GM21825 (cell line): ENCODE results near the gene RIC8A.
"Not testable (repeated sequence)": the region's sequence is repeated elsewhere in the genome, so short reads cannot be mapped to it uniquely, and the experiment has no call there.

ENCODE experiments used
- ATAC-seq: cut with Tn5 transposase; IDR thresholded peaks from one replicate; pipeline ENCODE4 v1.9.1; 2021; ENCODE audit warnings: mild to moderate bottlenecking, moderate library complexity; ENCODE audit not compliant: unreplicated experiment

The RIC8A gene

DNA sequence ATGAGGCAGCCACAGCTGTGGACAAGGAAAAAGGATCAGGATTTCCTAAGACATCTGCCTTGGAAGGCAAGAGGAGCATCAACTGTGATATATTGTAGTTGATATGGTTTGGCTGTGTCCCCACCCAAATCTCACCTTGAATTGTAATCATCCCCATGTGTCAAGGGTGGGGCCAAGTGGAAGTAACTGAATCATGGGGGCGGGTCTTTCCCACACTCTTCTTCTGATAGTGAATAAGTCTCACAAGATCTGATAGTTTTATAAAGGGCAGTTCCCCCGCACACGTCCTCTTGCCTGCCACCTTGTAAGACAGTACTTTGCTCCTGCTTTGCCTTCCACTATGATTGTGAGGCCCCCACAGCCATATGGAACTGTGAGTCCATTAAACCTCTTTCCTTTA is 10.2 kb downstream of the RIC8A start:
- ATAC-seq, result no peak

DNA sequence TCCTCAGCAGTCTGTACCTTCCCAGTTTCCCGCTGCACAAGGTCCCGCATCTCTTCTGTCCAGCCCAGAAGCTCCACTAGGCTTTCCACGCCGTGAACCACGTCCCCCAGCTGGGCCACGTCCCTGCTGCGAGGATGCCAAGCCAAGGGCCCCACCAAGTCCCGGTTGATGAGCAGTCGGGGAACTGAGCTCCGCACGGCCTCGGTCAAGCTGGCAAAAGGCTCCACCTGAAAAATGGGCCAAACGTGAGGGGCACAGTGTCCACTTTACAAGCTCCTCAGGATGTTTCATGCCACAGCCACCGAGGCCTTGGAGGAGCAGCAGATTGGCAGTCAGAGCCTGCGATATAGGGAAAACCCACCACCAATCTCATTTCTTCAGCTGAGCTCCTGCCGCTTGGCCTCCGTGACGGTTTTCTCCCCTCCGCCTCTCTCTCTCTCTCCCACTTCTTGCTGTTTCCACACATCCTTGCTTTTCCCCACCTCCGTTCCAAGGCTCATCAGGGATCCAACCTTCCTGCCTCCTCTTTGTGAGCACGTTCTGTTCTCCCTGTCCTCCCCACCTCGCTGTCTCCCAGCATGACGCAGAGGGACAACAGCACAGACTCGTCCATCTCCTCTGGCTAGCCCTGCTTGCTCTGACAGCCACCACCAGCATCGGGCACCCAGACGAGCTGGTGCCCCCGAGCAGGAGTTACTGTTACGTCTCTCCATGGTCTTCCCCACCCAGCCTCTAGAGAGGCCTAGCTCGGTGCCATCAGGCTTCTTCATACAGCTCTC is 11.5 kb downstream of the RIC8A start:
- ATAC-seq, result no peak

DNA sequence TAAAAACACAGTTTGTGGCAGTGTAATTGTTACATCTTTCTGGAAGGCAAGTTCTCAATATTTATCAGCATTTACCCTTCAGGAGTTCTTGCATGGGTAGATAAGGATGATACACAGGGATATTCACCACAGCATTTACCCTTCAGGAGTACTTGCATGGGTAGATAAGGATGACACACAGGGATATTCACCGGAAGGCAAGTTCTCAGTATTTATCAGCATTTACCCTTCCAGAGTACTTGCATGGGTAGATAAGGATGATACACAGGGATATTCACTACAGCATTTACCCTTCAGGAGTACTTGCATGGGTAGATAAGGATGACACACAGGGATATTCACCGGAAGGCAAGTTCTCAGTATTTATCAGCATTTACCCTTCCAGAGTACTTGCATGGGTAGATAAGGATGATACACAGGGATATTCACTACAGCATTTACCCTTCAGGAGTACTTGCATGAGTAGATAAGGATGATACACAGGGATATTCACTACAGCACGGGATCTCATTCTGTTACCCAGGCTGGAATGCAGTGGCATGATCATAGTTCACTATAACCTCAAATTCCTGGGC is 13.2 kb downstream of the RIC8A start:
- not testable (repeated sequence) for ATAC-seq

DNA sequence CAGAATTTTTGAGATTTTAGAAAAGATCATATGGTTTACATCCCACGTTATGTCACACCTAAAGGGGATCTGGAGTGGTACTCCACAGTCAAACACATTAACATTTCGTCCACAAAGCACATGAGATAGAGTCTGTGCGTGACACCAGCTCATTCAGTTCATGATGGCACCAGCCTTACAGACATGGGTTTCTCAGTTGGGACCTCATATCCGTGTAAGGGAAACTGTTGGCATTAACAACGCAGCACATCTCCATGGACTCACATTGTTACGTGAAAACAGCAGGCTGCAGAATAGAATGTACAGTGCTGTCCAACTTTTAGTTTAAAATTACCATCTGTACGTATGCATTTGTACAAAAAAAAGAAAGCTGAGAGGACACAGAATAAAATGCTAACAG is 14.0 kb downstream of the RIC8A start:
- ATAC-seq, result no peak

DNA sequence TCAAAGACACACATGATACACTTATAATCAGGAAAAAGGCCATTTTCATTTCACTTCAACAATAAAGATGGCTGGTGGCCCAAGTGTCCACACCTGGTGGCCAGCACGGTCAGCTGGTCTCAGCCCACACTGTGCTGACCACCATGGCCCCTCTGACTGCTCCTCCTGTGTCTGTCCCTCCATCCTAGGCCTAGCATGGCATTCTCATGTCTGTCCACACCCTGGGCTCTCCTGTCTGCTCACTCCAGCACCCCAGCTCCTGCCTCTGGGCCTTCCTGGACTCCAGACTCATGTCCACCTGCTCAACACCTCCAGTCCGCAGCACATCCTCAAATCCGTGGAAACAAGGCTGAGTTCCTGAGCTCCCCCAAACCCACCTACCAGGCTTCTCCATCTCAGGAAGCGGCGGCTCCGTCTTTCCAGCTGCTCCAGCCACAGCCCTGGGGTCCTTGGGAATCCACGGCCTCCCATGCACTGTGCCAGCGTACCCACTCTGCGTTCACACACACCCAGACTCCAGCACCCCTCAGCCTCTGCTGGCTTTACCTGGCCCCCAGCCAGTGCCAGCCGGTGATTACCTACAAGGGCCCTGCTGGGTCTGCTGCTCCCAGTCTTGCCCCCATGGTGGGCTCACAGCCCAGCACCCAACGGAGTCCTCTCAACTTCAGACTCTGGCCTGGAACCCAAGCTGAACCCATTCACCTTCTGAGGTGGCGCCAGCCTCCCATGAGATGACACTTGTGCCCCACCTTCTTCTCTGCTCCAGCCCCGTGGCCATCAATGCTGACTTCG is 14.7 kb downstream of the RIC8A start:
- ATAC-seq, result no peak

DNA sequence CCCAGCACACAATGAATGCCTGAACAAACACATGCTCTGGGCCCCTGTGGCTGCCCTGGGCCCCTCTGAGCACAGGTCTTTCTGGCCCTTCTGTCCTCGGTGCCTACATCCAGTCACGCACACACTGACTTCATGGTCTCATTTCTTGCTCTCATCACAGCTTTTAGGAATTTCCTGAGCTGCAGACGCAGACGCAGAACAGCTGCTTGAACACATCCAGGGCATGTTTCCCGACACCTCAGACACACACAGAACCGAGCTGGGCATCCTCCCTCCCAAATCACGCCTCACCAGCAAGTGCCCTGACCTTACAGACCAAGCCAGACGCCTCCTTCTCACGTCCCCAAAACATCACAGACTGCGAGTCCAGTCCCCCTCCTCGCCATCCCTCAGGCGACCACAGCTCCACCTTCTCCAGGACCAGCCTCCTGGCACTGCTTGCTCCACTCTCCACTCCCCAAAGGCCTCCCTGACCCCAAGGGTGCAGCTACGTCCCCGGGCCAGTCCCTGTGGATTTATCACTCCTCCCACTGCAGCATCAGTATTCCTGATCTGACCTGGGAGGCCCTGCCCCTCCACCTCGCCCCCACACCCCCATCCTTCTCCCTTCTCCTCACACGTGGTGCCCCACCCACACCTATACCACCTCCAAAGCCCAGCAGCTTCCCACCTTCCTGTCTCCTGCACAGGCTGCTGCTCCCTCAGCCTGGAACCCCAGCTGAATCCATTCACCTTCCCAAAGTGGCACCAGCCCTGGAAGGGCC is 15.7 kb downstream of the RIC8A start:
- no peak for ATAC-seq

DNA sequence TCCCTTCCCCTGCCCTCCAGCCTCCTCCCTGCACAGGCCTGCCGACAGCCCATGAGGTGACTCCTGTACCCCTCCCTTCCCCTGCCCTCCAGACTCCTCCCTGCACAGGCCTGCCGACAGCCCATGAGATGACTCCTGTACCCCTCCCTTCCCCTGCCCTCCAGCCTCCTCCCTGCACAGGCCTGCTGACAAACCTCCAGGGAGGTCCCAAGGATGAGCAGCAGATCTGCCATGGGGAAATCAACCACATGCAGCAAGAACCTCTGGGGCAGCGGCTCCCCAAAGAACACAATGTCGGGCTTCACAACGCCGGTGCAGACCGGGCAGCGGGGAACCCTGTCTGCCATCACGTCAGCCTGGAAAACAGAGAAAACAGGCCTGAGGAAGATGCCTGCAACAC is 16.4 kb downstream of the RIC8A start:
- ATAC-seq, result no peak

DNA sequence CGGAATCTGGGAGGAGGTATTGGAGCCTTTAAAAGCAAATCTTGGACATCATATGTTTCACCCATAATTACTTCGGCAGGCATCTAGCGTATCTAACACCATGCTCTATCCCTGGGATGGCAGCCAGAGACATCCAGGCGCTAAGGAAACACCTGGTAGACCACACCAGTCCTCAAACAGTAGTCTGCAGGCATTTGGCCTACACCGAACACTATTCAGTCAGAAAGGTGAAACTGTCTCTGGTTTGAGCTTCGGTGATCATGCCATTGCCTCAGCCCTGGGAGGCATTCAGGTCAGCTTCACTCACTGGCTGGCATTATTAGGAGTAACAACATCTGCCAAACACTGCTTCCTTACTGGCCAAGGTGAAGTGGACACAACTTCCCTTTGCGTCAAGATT is 16.9 kb downstream of the RIC8A start:
- ATAC-seq, result no peak

DNA sequence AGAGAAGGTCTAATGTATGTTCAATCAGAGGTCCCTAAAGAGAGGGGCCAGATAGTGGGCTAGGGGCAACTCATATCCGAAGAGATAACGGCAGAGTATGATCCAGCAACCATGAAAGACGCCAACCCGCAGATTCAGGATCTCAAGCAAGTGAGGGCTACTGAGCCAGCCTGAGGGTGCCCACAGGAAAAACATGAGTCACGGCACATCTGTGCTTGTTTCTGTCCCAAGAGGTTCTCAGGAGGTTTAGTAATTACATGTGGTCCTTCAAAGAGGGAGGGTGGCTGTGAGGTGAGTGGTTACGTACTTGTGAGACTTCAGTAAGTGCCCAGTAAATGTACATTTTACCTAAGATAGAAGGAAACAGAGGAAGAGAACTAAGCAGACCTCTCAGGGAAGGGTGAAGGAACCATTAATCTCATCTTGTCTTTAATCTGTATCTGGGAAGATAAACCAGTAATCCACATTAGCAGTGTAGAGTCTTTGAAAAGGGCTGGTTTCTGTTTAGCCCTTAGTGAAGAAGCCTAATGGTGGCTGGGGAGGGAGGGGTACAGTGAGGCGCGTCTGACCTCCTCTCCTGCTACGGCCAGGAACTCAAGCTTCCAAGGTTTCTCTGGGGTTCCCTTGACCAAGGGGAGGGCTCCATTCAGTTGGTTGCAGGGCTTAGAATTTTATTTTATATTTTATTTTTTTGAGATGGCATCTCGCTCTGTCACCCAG is 18.4 kb downstream of the RIC8A start:
- peak; percentile 62 for ATAC-seq

DNA sequence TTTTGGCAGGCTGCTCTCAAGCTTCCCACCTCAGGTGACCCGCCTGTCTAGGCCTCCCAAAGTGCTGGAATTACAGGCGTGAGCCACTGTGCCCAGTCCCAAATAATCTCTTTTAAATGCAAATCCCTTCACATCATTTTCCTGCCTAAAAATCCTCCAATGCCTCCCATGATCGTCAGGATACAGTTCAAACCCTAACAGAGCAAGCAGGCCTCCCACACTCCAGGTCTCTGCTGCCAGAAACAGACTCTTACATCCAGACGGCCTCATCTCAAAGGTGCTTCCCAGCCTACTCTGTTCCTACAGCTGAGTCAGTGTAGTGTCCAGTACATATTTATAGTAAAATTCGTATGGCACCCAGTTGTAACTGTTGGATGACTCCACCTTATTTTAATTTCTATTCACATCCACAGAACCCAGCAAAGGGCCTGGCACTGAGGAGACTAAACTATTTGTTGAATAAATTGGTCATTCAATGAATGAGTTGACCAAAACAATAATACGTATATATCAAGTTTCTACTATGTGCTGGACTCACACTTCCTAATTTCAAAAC is 20.4 kb downstream of the RIC8A start:
- ATAC-seq, result no peak

DNA sequence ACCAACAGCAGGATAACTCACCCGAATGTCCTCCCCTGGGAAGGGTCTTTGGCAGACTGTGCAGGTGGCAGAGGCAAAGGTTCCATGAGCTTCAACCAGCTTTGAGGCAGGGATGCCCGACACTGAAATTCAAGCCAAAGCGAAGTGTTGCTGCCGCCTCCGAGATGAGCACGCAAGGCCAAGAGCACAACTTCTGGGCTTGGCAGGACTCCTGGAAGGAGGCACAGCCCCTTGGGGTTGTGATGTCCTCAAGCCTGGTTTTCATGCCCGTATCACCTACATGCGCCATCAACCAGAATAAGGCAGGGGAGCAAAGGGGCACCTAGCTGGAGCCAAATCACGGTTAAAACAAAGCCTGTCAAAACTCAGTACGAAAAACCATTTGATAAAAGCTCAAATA is 22.9 kb downstream of the RIC8A start:
- ATAC-seq, result no peak

DNA sequence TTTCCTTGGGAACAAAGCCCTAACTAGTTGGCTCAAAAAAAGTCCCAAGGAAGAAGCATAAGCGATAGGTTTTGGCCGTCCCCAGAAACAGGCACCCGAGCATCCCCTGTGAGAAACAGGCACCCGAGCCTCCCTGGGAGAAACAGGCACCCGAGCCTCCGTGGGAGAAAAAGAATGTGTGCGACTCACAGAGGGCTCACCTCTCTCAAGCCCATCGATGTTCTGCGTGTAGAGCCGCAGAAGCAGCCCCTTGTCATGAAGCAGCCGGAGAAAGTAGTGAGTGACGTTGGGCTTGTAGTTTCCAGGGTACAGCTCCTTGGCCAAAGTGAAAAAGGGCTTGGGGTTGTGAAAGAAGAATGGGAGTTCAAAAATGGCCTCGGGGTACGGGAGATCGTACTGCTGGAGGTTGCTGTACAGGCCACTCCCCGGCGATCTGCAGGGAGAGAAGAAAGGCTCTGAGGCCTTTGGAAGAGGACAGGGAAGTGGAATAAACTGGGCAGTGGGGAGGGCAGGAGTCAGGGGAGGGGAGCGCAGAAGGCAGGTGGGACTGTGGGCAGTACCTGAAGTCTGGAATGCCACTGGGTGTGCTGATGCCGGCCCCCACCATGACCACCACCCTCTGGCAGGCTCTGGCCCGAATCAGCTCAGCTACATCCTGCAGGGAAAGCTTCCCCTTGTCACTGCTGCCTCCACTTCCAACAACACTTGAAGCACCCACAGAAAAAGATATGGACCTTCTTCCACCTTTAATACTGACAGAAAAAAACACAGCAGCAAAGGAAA is 25.5 kb downstream of the RIC8A start:
- no peak for ATAC-seq

DNA sequence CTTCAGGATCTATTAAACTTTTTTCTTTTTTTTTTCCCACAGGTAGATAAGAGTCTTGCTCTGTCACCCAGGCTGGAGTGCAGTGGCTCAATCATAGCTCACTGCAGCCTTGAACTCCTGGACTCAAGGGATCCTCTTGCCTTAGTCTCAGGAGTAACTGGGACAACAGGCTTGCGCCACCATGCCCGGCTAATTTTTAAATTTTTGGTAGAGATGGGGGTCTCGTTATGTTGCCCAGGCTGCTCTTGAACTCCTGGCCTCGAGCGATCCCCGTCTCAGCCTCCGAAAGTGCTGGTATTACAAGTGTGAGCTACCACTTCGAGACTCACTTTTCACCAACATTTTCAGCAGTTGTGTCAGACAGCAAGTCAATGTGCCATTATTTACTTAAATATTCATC is 27.7 kb downstream of the RIC8A start:
- no peak for ATAC-seq

DNA sequence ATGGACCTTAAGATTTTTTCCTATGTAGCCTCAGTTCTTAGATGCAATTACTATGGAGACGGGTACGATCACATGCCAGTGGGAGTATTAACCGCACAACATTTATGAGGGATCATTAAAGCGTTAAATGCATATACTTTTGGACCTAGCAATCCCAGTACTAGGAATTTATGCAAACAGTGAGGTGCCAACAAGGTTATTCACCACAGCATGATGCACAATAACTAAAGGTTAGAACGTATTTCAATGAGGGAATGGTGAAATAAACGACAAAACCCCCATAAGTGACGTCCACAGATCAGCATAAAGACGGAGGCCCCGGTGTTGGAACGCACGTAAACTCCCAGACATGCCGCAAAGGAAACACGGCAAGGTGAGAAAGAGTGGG is 28.1 kb downstream of the RIC8A start:
- no peak for ATAC-seq

DNA sequence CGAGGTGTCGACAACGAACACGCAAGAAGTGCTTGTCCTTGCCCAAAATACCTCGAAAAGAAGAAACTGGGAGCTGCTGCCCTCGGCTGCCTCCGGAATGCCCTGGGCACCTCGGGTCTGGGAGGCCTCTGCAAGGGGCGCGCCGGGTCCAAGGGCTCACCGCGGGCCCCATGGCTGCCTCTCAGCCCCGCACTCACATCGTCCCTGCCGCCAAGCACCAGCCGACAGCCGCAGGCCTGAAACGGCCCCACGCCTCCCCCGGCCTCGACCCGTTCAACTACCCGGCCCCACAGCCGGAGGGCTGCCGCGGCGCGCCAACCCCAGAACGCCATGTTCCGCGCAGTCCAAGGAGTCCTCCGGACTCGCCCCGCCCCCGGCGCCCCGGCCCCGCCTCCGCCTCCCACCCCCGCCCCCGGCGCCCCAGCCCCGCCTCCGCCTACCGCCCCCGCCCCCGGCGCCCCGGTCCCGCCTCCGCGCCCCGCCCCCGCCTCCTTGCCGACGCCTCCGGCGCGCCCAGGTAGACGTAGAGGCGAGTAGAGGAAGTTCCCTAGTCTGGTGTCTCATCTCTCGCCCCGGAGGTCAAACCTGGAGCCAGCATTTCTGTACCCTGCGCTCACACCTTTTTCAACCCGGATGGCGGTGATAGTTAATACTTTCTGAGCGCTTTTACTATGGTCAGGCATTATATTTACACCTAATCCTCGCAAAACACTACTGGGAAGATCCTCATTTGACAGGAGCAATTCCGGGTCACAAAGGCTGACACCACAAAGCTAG is 28.7 kb downstream of the RIC8A start, which contains the start of gene SIRT3:
TSS of gene SIRT3 (minus strand) at position 346 of the 777 bp plus-strand sequence. CDS start at position 332, 14 bp downstream.
- ATAC-seq, result peak; percentile 71

DNA sequence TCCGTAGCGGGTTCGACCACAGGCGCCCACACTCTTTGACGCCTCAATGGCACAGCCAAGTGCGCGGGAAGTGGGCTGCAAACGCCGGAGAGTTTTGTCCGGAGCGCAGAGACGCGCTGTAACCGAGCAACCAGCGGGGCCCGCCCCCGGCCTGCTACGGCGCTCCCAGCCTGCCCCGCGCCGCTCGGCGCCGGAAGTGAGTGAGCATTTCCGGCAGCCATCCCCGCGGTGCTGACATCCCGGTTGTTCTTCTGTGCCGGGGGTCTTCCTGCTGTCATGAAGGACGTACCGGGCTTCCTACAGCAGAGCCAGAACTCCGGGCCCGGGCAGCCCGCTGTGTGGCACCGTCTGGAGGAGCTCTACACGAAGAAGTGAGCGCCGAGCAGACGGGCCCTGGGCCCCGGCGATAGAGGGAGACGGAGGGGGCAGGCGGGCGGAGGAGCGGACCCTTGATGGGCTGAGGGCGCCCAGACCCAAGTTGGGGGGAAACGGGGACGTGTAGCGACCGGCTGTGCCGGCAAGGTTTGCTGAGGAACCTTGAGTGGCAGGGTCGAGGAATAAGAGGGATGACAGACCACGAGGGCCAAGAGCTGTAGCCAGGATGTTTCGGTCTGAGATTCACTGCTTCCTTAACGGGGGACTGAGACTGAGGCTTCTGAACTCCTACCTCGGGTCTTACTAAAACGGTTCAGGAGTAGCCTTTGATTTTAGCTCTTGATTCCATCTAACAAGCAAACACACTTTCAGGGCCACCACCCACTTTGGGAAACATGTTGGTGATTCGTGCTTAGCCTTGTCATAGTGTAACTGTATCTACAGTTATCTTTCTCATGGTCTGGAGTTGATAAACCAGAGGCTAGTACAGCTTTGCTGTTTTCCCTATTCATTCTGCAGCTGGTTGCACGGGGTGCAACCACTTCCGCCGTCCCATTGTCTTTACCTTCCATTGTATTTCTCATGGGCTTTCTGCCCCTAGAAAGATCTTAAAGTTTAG is 29.6 kb downstream of the RIC8A start, which contains the start of gene PSMD13:
TSS of gene PSMD13 (plus strand) at position 203 of the 994 bp plus-strand sequence. CDS start at position 277, 74 bp downstream.
- peak; percentile 81 for ATAC-seq

DNA sequence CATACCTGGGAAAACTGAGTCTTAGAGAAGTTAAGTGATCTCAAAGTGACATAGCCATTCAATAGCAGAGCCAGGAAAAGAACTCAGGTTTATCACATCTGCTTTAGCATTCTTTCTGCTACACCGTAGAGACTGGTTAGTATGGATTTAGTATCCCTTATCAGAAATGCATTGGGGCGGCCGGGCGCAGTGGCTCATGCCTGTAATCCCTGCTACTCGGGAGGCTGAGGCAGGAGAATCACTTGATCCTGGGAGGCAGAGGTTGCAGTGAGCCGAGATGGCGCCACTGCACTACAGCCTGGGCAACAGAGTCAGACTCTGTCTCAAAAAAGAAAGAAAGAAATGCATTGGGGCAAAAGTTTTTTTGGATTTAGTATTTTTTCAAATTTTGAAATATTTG is 30.8 kb downstream of the RIC8A start:
- ATAC-seq, result not testable (repeated sequence)
